Stimulated activated CD8-positive, alpha-beta memory T cell treated with anti-CD3 and anti-CD28 coated beads, Interleukin-7, amount 100 ng/mL, for 1 hour (primary cell): ENCODE results near the gene CACNA1S.
A peak's percentile ranks its signal among the peaks of the same experiment; 100 is the strongest.

Source experiments
- DNase-seq, 2 donors: peaks; one replicate each; pipeline ENCODE4 v3.0.0-alpha.2; 2020; ENCODE audit warnings: low read depth in 2 of 2

Gene CACNA1S

DNA sequence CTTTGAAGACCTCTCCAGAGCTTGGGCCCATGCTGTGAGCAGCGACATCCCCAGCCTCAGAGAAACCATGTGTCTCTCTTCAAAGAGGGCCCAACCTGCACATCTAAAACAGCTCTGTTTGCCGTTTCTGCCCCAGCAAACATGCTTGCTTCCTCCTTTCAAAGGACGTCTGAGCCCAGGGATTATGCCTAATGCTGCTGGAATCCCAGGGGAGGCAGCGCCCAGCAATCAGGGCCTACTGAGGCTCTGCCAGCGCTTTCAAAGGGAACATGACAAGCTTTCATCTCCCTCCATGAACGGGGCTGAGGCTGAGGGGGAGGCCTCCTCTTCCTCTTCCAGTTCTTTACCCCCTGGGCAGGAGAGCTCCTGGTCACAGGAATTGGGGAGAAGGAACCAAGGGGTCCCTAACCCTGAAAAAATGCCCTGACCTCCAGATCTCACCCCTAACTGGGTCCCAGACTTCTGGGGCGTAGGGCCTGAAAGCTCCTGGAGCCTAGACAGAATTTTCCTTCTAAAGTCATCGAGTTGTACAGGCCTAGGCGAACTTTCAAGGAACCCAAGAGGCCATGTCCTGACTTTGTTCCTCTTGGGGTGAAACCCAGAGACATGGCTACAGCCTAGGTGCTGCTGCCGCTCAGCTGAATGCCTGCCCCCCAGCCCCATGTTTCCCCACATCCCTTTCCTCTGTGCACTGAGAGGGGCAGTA lies 28.2 kb upstream of the CACNA1S start:
- DNase-seq: no peak

DNA sequence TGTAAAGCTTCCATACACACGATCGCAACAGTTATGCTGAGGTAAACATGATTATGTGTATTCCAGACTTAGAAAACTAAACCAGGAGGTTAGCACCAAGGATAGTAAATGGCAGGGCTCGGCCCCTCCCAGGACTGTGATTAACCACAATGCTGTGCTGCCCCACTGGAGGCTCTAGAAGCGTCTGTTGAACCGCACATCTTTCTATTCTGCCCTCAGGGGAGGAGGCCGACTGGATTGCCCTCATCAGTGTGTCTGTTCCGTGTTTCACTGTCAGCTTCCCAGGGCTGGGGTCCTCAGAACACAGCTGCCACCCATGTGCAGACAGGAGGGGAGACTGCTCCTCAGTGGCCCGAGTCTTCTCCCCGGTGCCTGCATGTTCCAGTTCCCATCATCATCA lies 27.5 kb upstream of the CACNA1S start:
- DNase-seq: no peak

DNA sequence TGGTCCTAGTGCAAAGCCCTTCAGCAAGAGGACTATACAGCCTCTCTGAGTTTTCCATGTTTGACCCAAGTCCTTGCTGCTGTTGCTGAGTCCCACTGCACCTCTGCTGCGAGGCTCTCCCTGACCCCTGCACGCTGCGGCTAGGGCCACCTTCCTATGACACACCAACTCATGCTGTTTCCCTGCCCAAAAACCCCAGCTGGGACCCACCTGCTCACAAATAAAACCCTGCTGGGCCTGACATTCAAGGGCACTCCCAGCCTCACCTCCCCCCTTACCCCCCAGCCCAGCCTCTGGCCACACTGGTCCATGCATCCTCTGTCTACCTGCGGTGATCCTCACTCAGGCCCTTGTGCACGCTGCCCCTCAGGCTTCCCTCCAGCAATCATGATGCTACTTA lies 27.1 kb upstream of the CACNA1S start:
- DNase-seq: no peak

DNA sequence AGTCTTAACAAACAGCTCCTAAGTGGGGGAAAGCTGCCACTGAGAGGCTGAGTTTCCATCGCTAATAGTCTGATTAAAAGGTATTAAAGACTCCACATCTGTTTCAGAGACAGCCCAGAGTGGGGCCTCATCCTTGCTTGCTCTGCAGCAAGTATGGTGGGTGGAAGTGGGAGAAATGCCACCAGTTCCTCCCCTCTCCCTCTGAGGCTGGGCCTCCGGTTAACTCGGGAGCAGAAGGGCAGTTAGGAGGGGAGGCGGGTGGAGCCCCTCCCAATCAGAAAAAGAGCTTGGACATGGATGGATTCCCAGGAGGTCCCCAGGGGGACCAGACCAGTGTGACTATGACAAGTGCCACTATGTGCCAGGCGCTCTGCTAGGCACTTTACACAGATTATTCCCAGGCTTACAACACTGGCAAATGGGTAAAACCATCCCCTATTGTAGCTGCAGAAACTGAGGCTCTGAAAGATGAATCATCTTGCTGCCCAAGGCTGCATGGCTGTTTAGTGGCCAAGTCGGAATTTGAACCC lies 26.1 kb upstream of the CACNA1S start:
- no peak for DNase-seq

DNA sequence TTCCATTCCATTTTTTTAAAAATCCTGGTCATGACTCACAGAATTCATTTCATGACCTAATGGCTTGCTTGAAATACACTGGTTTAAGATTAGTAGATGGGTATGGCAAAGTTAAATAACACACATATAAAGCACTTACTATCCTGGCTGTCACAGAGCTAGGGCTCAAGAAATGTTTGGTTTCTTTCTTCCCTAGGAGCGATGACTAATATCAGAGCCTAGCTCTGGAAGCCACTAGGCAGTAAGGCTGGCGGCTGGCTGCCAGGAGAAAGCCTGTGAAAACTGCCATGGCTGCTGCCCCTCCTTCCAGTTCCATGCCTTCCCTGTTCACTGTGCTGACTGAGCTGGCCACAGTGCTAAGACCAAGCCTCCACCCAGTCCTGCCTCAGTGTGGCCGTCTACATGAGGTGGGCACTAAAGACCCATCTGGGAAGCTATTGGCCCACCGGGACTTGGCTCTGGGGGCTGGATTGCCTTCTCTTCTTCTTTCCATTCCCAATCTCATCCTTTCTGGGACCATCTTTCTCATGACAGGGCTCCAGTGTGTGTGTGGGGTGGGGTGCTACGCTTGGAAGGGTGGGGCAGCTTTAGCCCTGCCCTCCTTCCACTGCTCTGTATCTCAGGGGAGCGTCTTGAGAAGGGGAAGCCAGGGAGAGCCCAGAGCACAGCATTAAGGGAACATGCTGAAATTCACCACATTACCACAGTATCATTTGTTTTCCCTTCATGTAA lies 25.5 kb upstream of the CACNA1S start:
- DNase-seq: no peak

DNA sequence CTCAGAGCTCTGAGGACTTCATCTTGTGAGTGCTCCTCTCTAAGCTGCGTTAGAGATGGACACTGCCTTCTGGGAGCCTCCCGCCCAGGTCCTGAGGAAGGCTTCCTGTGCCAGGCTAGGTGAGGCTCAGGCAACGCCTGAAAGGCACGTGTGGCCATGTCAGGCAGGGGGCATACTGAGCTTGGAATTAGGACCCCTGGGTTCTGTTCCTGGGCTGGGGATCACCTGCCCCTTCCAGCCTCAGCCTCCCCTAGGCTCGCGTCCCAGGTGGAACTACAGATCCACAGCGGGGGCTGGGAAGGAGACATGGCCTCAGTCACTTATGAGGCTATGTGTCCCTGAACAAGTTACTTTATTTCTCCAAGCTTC lies 24.8 kb upstream of the CACNA1S start:
- no peak for DNase-seq

DNA sequence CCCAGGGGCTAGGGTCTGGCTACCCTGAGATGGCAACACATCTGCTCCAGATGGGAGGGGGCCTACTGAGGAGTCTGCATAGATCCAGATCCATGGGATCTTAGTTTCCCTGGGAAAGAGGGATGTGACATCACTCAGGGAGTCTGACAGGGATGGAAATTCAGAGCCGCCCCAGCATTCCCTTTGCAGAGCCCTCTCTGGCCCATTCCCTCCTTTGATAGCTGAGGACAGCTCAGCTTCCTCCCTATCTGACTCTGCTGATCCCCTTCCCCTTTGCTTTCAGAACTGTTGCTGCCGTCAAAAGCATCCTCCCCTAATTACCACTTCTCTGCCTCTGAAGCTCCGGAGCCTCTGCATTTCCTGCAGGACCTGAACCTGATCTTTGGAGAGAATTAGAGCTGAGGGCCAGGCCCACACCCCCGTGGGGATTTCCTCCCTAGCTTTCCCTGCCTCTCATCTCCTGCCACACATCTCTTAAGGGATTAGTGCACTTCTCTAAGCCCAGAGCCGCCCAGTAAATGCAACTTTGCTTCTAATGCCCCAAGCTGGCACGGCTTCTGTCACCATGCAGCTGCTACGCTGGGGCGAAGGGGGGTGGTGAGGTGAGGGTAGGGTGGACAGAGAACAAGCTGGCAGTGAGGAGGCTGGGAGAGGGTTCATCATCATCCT lies 24.3 kb upstream of the CACNA1S start:
- DNase-seq: no peak

DNA sequence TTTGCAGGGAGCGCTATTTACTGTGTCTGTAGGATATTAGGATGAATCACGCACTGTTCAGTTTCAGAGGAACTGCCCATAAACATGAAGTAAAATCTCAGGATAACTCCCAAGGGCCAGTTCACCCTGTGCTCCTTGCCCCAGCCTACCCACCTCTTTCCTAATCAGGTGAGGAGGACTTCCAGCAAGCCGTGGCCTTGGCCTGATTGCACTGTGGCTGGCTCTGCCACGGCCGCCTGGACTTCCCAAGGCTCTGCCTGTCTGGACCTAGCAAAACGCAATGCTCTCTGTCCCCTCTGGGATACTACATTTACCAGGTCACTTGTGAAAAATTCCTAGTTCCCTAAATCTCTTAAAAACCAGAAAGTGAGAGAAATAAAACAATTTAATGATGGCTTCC lies 22.2 kb upstream of the CACNA1S start:
- no peak for DNase-seq

DNA sequence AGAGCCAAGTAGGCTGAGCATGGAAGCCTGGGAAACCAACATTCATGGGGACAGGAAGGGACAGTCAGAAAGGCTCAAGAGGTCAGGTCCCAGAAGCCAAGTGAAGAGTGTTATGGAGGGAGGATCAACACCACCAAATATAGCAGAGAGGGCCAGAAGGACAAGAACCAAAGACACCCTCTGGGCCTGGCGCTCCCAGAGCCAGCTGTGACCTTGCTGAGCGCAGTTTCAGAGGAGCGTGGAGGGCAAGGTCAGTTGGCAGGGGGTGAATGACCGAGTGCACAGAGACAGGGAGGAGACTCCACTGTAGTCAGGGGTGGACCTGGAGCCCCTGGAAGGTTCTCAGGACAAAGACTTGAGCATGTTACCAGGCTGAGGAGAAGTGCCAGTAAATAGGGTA lies 19.2 kb upstream of the CACNA1S start:
- no peak for DNase-seq

DNA sequence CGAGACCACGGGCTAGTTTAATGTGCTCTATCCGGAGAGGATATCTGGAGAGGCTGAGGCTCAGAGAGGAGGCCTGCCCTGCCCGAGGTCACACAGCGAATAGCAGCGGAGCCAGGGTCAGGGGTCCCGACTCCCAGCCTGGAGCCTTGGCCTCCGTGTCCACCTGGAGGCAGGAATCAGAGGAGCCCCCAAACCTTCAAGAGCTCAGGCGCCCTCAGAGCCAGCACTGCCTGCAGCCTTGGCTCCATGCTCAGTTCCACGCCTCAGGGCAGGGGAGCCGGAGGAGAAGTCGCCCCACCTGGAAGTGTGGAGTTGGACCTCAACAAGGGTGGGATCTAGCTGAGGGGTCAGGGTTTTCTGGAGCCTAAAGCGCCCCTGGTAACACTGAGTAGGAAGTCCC lies 16.7 kb upstream of the CACNA1S start:
- no peak for DNase-seq

DNA sequence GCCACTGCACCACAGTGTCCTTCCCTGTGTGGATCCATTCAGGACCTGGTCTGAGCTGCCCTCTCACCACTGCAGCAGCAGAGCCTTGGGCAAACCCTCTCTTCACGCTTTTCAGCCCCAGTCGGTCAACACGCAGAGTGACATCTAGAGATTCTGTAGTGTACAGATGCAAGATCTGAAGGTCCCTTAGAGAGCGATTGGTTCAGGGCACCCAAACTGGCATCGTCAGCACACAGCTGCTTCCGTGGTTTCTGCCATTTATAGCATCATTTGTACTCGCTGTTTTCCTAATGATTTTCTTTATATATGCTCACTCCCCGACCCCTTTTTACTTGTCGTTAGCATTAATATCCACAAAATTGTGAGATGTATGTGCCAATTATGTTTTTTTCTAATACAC lies 16.2 kb upstream of the CACNA1S start:
- DNase-seq: no peak

DNA sequence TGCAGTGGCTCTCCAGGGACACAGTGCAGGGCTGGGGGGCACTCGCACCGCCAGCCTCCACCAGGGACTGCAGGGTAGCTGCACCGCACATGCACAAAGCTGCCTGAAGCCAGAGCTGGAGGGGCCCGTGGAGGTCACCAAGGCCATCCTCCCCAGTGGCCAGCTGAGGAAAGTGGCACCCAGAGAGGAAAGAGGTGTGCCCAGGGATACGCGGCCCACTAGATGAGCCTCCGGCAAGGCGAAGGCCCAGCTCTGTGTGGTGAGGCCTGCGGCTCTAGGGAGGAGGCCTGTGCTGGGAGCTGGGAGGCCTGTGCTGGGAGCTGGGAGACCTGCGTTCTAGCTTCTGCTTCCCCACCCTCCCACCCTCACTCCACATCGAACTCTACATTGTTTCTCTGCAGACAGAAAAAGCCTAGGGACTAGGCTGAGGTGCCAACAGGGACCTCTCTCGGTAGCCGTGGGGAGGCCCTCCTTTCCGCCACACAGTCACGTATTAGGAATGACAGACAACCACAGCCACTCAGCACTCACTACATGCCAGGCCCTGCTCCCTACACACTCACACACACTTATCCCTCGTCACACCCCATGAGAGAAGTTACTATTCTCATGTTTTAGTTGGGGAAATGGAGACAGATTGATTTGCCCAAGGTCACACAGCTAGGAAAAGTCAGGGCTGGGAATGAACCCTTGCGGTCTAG lies 15.7 kb upstream of the CACNA1S start:
- DNase-seq: no peak

DNA sequence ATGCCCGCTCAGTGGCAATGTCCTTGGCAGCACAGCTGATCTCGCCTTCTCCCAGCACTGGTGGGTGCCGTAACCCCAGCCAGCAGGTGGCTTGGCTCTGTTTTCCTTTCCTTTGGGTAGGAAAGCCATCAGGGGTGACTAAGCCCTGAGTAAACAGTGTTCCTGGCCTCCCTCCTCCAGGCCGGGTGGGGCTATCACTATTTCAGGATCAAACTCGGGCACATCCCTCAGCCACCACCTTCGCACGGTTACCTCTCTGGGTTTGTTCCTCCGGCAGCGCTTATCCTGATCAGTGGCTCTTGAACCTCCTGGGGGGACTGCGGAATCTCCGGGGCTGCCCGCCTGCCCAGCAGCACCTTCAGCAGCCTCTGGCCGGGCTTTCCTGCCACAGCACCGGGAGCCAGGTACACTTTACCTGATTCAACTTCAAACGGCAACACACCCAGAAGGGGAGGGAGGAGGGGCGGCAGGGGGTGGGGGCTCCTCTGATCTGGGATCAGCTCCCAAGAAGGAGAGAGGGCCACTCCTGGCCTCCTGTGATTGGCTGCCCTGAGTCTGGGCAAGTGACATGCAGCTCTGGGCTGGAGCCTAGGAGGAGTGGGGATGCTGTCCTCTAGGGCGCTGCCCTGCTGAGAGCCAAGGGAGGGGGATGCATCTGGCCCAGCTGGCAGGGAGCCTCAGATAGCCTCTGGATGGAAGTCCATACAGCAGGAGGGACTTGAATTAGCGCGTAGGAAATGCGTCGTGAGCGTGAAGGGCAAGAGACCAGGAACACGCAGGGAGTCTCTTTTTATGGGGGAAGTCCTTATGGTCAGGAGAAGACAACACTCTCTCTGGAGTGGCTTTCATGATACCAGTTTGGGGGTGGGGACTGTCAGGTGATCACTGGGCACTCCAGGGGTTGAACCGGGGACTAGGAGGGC lies 14.9 kb upstream of the CACNA1S start, which contains the start of gene ASCL5:
TSS of gene ASCL5 (minus strand) at position 353 of the 923 bp plus-strand sequence. CDS start 11,812 bp downstream, outside the sequence.
- DNase-seq: no peak

DNA sequence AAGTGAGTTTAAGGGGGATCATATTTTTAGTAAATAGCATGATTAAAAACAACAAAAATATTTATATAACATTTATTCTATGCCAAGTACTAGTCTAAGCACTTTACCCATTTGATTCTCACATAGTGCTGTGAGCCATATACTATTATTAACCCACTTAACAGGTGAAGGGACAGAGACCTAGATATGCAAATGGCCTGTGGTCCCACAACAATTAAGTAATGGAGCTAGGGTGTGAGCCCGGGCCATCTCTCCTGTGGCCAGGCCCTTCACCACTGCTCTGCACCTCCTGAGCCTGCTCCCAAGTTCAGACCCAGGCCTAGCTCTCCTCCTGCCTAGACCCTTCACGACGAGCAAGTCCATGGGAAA lies 14.2 kb upstream of the CACNA1S start:
- DNase-seq: no peak

DNA sequence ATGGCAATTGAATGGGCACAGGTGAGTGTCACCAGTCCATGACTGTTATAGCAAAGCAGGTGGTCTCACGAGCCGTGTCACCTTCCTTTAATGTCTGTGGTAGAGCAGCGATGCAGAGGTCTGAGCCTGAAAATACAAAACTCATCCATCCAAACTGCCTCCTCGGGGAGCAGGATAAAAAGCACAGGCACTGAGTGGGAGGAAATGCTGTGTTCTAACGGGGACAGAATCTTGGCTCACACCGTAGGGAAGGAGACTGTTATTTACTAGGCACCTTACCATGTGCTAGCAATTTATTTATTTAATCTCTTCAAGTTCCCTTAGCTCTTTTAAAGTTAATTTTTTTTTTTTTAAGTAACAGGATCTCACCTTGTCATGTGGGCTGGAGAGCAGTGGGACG lies 13.6 kb upstream of the CACNA1S start:
- DNase-seq: no peak

DNA sequence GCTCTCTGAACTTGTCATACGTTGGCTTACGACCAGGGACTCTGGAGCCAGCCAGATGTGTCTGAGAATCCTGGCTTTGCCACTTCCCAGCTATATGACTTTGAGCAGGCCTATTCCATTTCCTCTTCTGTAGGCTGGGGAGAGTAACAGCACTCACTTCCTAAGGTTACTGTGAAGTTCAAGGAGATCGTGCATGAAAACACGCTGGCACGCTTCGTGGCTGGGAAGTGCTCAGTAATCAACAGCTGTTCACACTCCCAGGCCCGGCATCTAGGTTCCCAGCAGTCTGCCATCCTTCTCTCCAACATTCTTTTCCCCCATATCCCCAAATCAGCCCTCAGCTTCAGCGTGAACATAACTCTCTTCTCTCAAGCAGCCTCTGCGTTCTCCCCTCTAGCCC lies 12.8 kb upstream of the CACNA1S start:
- DNase-seq: no peak

DNA sequence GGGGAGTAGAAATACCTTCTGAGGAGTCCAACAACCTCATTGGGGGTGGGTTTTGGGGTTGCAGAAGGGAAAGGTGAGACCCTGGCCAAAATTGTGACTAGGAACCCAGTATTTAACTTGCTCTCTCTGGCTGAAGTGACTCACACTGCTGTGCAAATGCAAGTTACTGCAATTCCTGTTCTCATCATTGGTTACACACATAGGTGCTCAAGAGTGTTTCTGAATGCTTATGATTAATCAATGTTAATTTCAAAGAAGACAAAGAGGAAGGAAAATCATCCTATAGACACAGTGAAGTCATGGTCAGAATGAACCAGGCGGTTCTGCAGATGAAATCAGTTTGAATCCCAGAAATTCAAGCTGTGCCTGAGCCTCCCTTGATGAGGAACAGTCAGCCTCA lies 11.6 kb upstream of the CACNA1S start:
- DNase-seq: no peak

DNA sequence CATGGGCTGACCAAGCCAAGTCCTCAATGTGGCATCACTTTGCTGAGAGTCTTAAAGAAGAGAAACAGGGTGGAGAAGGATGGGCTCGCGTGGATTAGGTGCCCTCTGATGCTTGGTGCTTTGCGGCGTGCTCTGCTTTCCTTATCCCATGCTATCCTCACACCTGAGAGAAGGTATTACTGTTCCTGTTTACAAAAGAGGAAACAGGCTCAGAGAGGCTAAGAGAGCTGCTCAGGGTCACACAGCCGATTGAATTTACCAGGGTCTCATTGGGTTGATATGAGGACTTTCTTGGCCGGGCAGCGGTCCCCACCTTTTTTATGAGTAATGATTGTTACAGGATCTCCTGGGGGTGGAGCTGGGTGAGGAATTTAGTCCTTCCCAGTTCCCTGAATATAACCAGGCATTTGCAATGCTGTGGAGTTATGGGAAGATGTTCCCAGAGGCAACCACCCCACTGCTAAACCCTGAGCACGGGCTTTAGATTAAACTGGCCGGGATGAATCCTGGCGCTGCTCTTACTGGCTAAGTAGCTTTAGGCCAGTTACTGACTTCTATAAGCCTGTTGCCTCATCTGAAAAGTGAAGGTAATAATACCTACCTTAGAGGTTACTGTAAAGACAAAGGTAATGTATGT lies 10.2 kb upstream of the CACNA1S start:
- no peak for DNase-seq

DNA sequence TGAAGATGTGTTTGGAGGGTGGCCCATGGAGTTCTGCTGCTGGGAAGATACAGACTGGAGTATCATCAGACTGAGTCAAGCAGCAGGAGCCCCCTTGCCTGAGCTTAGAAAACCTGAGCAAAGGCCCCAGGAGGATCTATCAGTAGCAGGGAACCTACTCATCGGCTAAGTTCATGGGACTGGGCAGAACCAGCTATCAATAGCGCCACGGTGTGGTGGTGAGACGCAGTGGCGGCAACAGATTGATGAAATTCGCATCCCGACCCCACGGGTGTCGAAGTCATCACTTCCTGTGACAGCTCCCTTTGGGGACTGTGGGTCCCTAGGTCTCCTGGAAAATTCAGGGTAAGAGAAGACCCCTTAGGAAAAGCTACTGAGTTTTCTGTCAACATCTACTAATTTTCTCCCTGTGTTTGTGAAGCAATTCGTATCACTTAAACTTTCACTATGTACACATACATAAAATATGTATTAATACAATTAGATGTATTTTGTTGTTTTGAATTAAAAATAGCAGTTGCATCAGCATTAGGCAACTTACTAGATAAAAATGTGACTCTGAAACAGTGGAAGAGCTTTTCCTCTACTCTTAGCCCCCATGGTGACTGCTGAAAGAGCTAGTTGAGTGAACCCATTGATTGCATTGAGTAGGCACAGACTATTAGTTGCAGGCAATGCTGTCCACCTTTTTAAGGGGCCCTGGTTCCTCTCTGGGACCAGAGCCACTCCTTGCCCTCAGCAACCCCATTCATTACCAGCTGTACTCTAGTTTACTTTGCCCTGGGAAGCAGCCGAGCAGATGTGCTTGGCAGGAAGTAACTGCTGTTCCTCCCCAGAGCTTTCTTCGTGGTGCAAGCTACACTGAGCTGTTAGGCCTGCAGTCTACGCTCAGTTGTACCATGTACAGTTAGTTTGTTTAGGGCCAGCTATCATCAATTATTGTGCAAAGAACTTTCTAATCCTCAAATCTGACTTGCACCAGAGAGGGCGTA lies 7.3 kb upstream of the CACNA1S start:
- peak; percentile 15 to 19 for DNase-seq
